K562 (cell line): ENCODE data around the gene RAPGEFL1. TPM values are rescaled to one million over a fixed set of nuclear protein-coding genes. Genes with fewer than 3 reads are reported as not detected.
A peak's percentile ranks its signal among the peaks of the same experiment; 100 is the strongest.

ENCODE experiments used
- ETV5 ChIP-seq: sonication (generic); formaldehyde crosslinking; IDR thresholded peaks from 2 replicates; pipeline ENCODE4 v1.4.0; 2020; ENCODE audit warnings: low read depth, mild to moderate bottlenecking, missing genetic modification reagents
- HMBOX1 ChIP-seq: sonication (generic); IDR thresholded peaks from 2 replicates; pipeline ENCODE4 v1.6.1; 2016
- IRF1 ChIP-seq: sonication (generic); formaldehyde crosslinking; IDR thresholded peaks from 2 replicates; pipeline ENCODE4 v1.8.0; 2022; ENCODE audit warnings: missing genetic modification reagents, mild to moderate bottlenecking, borderline replicate concordance
- MGA ChIP-seq: fragments of 450-650 bp; IDR thresholded peaks from 2 replicates; pipeline ENCODE4 v1.6.1; 2016; ENCODE audit warnings: mild to moderate bottlenecking, moderate library complexity
- NCOA1 ChIP-seq: fragments of 450-650 bp; IDR thresholded peaks from 2 replicates; pipeline ENCODE4 v1.6.1; 2016; ENCODE audit warnings: low read depth
- SNIP1 ChIP-seq: fragments of 450-650 bp; IDR thresholded peaks from 2 replicates; pipeline ENCODE4 v1.7.1; 2017; ENCODE audit warnings: low read depth, mild to moderate bottlenecking
- TBP ChIP-seq: optimal IDR thresholded peaks from 2 replicates; pipeline ENCODE3; 2011; ENCODE audit warnings: low read depth, low read length, improper control_type of control experiment
- ZNF23 ChIP-seq: fragments of 250-450 bp; sonication (Bioruptor Pico); IDR thresholded peaks from 2 replicates; pipeline ENCODE4 v1.4.0; 2020; ENCODE audit warnings: mild to moderate bottlenecking
- ZNF280A ChIP-seq: fragments of 450-650 bp; IDR thresholded peaks from 2 replicates; pipeline ENCODE4 v1.6.1; 2018; ENCODE audit warnings: mild to moderate bottlenecking, low read depth; ENCODE audit not compliant: partially characterized antibody
- ZNF512 ChIP-seq: IDR thresholded peaks from 2 replicates; pipeline ENCODE4 v1.6.1; 2016; ENCODE audit warnings: missing genetic modification characterization, missing compliant biosample characterization
- polyA plus RNA-seq, 8 experiments: library from polyadenylated mRNA; depleted of rRNA in 4 of 8; stranded (reverse) in 5 of 8; unstranded in 3 of 8; fragments of >200 nt; fragmentation: Nextera tagmentation in 2 of 8; fragmentation: Illumina TruSeq in 1 of 8; extraction: Ambion mirVana in 2 of 8; extraction: Trizol in 1 of 8; gene quantifications; 2 replicates each; pipeline versions ENCODE4 v1.2.1 to v1.2.3, GENCODE V29; 2011 to 2014; ENCODE audit warnings: inconsistent platforms in 1 of 8, missing spikeins in 1 of 8
- total RNA-seq, 7 experiments: library from RNA; depleted of rRNA in 6 of 7; stranded (reverse); fragments of >200 nt in 6 of 7; fragmentation: Illumina TruSeq in 2 of 7; extraction: Trizol in 2 of 7; gene quantifications; 2 replicates each; pipeline versions ENCODE4 v1.2.1 to v1.2.3, GENCODE V29; 2011 to 2021; ENCODE audit warnings: low replicate concordance in 1 of 7

The RAPGEFL1 gene
- total and polyA plus RNA-seq, 9 of the 15 experiments (the other 6 are each of a cell fraction or from before 2014, with no cell fraction given), result 0.18 to 4.1 (median 2.1) TPM

GRCh38 chr17:40219594-40220338 lies 42.5 kb downstream of the RAPGEFL1 start (continued):
- TF ChIP-seq MGA, result peak; percentile 38; the same call in 1 of the 2 replicates
- 0 out of 2 replicates have a peak, but pooled peaks have one; percentile 29 for TF ChIP-seq HMBOX1
- no peak for TF ChIP-seq ZNF23
- TF ChIP-seq IRF1 (CRISPR knock-in tag), result no peak
- TF ChIP-seq ETV5 (CRISPR knock-in tag), result no peak
- TF ChIP-seq ZNF280A, result peak; percentile 29
- no peak for TF ChIP-seq TBP
- peak; percentile 35; the same call in 1 of the 2 replicates for TF ChIP-seq ZNF512 (tag)
- peak; percentile 50 for TF ChIP-seq NCOA1
- TF ChIP-seq SNIP1, result peak; percentile 60; the same call in 1 of the 2 replicates
